CD4-positive, alpha-beta T cell treated with Interleukin-4 for 4 hours (primary cell): ENCODE results near the gene PSMA7.
A peak's percentile ranks its signal among the peaks of the same experiment; 100 is the strongest.

ENCODE experiments used
- DNase-seq: peaks from one replicate; pipeline ENCODE4 v3.0.0-alpha.2; 2020

PSMA7 gene

DNA sequence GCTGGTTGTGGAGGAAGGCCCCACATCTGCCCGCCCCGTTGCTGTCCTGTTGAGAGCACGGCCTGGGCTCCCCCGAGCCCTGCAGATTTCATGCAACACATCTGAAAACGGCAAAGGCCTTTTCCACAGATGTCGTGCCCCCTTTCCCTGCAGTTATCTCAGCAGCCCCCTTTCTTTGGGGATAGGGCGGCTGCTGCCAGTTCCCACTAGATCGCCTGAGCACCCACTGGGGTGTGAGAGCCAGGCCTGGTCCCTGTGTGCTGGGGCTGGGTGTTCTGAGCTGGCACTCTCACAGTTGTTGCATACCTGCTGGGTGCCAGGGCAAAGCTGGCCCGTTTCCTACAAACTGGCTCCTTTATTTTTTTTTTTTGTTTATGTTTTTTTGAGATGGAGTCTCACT lies 27.3 kb upstream of the PSMA7 start:
- DNase-seq, result no peak

- no peak for DNase-seq
Measured at GRCh38 chr20:62168890-62169435, 25.8 kb upstream of the PSMA7 start.

DNA sequence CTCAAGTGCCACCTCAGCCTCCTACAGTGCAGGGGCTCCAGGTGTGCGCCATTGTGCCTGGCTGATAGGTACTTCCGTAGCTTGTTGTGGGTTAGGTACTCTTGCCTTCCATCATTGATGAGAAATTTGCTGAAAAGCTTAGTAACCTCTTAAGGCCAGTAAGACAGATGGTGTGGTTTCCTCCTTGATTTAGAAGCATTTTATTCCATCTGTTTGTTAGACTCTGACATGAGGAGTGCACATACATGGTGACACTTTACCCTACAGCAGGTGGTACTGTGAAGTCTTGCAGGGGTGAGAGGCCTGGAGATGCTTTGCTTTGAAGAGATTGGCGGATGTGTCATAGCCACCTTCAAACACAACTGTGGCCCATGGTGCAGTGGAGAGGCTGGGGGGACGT lies 24.9 kb upstream of the PSMA7 start:
- DNase-seq, result no peak

DNA sequence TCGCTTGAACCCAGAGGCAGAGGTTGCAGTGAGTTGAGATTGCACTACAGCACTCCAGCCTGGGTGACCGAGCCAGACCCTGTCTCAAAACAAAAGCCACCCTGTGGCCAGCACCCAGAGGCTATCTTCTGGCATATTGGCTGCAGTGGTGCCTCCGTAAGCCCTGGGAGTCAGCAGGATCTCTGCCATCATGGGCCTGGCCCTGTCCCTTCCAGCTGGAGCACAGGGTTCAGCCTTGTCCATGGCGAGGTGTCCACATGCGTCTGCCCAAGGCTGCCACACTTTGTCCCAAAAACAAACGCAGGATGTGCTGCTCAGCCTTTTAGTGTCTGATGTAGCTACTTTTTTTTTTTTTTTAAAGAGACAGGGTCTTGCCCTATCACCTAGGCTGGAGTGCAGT lies 24.3 kb upstream of the PSMA7 start:
- DNase-seq, result no peak

- no peak for DNase-seq
Measured at GRCh38 chr20:62165762-62166399, 22.7 kb upstream of the PSMA7 start.

DNA sequence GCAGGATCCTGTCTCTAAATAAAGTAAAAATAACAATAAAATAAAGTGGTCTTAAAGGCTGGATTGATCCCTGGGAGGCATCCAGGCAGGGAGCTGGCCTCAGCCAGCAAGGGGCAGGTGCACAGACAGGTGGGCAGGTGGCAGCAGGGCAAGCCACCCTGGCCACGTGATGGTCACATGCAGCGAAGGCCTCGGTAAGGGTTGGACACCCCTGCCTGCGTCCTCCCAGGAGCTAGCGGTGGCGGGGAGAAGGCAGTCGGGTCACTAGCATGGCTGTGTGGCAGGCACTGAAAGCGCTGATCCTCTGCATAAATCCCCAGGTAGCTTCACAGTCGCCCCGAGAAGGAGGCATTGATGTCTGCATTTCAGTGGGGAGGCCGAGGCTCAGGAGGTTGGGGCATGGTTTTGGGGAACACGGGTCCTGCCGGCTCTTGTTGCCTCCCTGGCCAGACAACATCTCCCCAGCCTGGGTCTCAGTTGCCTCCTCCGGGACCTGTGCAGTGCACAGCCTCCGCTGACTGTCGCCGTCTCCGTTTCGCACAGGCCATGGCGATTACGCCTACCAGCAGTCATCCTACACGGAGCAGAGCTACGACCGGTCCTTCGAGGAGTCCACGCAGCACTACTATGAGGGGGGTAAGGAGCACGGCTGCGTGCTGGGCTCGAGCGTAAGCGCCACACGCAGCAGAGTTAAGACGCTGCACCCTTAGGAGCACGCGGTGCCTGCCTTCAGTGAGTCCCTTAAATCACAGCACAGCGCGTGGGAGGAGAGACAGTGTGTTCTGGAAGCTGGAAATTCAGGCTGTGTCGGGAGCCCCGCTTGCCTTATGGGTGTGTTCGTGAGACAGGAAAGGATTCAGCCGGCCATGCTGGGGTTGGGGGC lies 21.9 kb upstream of the PSMA7 start:
- no peak for DNase-seq

- DNase-seq, result no peak
Measured at GRCh38 chr20:62163986-62164762, 21.0 kb upstream of the PSMA7 start.

GRCh38 chr20:62163485-62163865 lies 20.3 kb upstream of the PSMA7 start:
- no peak for DNase-seq

GRCh38 chr20:62162765-62163484 lies 19.7 kb upstream of the PSMA7 start:
- DNase-seq, result no peak

DNA sequence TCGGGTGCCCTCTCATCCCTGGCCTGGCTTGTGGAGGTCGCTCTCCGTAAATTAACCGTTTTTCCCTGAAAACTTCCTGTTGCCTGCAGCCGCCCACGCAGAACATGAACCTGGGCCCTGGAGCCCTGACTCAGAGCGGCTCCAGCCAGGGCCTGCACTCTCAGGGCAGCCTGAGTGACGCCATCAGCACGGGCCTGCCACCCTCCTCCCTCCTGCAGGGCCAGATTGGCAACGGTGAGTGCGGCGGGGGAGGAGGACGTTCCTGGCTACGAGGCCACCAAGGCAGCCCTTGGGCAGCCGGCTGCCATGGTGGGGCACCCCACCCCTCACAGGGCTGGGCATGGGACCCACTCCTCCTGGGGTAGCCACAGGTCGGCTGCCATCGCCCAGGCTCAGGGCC lies 18.2 kb upstream of the PSMA7 start:
- DNase-seq, result no peak

GRCh38 chr20:62160876-62161275 lies 17.7 kb upstream of the PSMA7 start:
- no peak for DNase-seq

GRCh38 chr20:62160253-62160652 lies 17.1 kb upstream of the PSMA7 start:
- DNase-seq, result no peak

DNA sequence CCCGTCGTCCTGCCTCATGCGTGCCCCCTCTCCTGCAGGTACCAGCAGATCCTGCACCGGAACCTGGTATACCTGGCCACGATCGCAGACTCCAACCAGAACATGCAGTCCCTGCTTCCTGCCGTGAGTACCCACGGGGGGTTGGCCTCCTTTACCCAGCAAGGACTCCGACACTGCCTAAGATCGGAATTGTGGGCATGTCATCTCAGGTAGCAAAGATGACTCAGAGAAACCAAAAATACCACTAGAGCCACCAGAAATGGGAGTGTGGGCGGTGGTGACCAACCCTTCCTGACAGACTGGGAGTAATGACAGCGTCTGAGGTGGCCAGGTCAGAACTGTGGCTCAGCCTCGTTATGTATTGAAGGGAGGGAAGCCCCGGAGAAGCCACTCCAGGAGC lies 16.6 kb upstream of the PSMA7 start:
- peak; percentile 25 for DNase-seq

- no peak for DNase-seq
Measured at GRCh38 chr20:62159052-62159451, 15.9 kb upstream of the PSMA7 start.

DNA sequence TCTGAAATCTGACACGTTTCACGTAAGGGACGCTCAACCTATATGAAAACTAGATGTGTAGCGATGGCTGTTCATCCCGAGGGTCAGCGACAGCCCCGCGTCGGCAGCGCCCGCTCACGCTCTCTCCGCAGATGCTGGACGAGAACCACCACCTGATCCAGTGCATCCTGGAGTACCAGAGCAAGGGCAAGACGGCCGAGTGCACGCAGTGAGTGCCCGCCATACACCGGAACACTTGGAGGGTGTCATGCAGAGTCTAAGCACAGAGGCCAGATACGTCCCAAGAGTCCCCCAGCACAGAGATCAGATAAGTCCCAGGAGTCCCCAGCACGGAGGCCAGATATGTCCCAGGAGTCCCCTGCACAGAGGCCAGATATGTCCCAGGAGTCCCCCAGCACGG lies 15.3 kb upstream of the PSMA7 start:
- DNase-seq, result no peak

- no peak for DNase-seq
Measured at GRCh38 chr20:62158088-62158400, 14.8 kb upstream of the PSMA7 start.

DNA sequence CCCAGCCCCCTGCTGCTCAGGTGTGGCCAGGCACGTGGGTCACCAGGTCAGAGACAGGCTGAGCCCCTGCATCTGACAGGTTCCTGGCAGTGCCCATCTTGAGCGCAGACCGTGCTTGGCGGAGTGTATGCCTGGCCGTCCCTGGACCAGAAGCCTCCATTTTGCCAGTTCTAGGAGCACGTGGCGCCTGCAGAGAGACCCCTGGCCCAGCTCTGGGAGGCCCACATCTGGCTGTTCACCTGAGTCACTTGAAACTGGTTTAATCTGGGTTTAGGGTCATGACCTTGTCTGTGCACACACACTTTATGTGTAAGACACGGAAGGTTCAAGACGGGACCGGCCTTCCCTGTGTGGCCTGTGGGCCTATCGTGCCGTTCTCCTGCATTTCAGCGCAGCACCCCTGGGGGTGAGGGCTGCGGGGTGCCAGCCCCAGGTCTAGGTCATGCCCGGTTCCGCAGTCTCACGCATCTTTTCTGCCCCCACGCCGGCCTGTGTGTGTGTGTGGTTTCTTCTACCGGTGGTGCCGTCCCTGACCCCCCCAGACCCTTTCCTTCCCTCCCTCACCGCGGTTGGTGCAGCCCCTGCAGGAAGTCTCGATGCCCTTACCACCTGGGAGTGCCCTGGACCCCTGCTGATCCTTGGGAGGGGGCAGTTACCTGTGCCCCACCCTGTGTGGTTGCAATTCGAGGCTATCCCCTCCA lies 14.3 kb upstream of the PSMA7 start:
- no peak for DNase-seq

- DNase-seq, result peak; percentile 63
Measured at GRCh38 chr20:62156592-62157386, 13.6 kb upstream of the PSMA7 start.

GRCh38 chr20:62156254-62156556 lies 13.0 kb upstream of the PSMA7 start:
- no peak for DNase-seq

DNA sequence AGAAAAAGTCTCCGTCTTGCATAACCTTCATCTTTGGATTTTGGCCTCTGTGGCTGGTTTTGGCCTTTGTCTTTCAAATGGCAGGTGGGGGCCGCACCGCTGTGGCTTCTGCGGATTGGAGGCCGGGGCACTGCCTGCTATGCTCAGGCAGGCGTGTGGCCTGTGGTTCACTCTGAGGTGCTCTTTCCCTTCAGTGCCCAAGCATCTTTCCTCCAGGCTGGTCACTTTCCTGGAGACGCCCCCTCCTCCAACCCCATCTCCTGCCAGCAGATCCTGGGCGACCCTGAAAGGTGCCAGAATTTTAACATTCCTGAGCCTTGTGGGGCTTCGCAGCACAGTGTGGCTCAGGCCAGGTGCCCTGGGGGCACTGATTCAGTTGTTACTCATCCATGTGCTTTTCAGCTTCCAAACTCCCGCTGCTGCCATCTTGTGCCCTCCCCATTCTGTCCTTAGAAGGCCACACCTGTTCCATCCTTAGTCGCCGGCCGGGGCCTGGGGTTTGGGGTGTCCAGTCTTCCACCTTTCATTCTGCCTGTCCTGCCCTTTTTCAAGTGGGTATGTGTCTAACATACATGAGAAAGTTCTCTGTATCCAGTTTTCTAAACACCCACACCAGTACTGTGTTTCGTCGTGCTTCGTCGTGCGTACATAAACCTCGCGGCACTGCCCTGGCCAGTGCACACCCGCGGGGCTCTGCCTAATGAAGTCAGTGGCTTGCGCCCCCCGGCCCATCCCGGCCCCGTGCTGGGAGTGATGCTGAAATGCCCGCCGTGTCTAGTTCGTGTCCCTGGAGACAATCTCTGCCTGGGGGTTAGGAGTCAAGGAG lies 12.4 kb upstream of the PSMA7 start:
- no peak for DNase-seq
